Testis (tissue), 3 donors: ENCODE data around the gene PLXNB1. TPM values are rescaled to one million over a fixed set of nuclear protein-coding genes. Genes with fewer than 3 reads are reported as not detected.
A peak's percentile ranks its signal among the peaks of the same experiment; 100 is the strongest.
"Not testable (repeated sequence)": the region's sequence is repeated elsewhere in the genome, so short reads cannot be mapped to it uniquely, and the experiment has no call there.

ENCODE experiments used
- DNase-seq: peaks from one replicate; pipeline ENCODE4 v3.0.0-alpha.2; 2019
- H3K27ac ChIP-seq, 2 donors: fragments of 200-600 bp; sonication (generic); one replicate each; pipeline ENCODE4 v1.5.1; 2019
- H3K27me3 ChIP-seq: fragments of 200-600 bp; sonication (generic); one replicate; pipeline ENCODE4 v1.5.1; 2019
- H3K36me3 ChIP-seq: fragments of 200-600 bp; sonication (generic); one replicate; pipeline ENCODE4 v1.5.1; 2017; ENCODE audit warnings: low read depth; ENCODE audit errors: missing control alignments
- H3K4me1 ChIP-seq: fragments of 200-600 bp; sonication (generic); one replicate; pipeline ENCODE4 v1.5.1; 2019
- H3K4me3 ChIP-seq, 2 donors: fragments of 200-600 bp; sonication (generic); one replicate each; pipeline ENCODE4 v1.5.1; 2017 to 2019
- H3K9me3 ChIP-seq: fragments of 200-600 bp; sonication (generic); one replicate; pipeline ENCODE4 v1.5.1; 2017
- POLR2A ChIP-seq: fragments of 450-650 bp; IDR thresholded peaks from one replicate; pipeline ENCODE4 v1.6.1; 2017; ENCODE audit warnings: antibody characterized with exemption, mild to moderate bottlenecking, moderate library complexity
- WGBS, 2 donors: methylation state at CpG; one replicate each; pipeline ENCODE4 v1.1.5; 2018; 5-methylcytosine and 5-hydroxymethylcytosine counted together
- intact Hi-C: fragments of 100-400 bp; cut with DNase I; formaldehyde crosslinking; loops from one replicate; pipeline ENCODE4 v1.15.1; 2023; ENCODE audit warnings: low total_unique reads
- polyA plus RNA-seq: library from polyadenylated mRNA; stranded (reverse); fragments of 350-450 nt; fragmentation: Illumina TruSeq; extraction: RNeasy Lipid Tissue Mini Kit (QIAGEN cat#74804); gene quantifications from one replicate; pipeline ENCODE4 v1.2.3, GENCODE V29; 2014; ENCODE audit warnings: low read depth, low replicate concordance; ENCODE audit not compliant: insufficient read depth
- total RNA-seq, 2 donors: library from RNA; depleted of rRNA; stranded (reverse); fragments of >200 nt; gene quantifications; one replicate each; pipeline ENCODE4 v1.2.3, GENCODE V29; 2016
- TF ChIP-seq, protein P1 (sequence below), 3 experiments: fragments of 450-650 bp in 2 of 3; fragments of 200-600 bp in 1 of 3; sonication (generic) in 1 of 3; IDR thresholded peaks; one replicate each; pipeline ENCODE4 v1.5.1; 2016 to 2019; ENCODE audit warnings: antibody characterized with exemption in 3 of 3, mild to moderate bottlenecking in 2 of 3, moderate library complexity in 1 of 3

Gene PLXNB1
- total and polyA plus RNA-seq, 3 donors from 2014 or later: 41.5 to 79.2 (median 70.2) TPM

DNA sequence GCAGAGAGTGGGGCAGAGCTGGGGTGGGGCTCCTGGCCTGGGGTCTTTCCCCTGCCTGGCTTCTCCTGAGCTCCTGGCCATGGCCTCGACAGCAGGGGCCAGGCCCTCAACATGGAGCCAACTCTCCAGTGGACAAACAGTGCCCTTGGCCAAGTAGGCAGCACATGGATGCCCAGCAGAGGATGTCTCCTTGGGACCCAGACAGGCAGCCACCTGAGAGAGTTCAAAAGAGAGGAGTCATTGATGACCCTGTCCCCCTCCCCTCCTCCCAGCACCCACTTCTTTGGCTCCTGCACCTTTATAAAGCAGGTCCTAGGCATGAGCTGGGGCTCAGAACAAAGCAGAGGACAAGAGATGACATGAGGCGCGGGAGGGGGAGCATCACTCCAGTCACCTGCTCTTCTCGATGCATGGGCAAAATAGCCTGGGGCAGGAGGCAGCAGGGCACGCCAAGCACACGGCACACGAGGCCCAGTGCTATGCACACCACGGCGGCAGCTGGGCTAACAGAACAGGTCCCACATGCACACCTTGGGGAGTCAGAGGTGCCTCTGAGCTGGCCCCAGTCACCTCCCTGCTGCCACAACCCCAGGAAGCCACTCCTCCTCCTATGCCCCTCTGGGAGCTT, 46.7 kb upstream of the PLXNB1 start:
- TF ChIP-seq, protein P1, sequence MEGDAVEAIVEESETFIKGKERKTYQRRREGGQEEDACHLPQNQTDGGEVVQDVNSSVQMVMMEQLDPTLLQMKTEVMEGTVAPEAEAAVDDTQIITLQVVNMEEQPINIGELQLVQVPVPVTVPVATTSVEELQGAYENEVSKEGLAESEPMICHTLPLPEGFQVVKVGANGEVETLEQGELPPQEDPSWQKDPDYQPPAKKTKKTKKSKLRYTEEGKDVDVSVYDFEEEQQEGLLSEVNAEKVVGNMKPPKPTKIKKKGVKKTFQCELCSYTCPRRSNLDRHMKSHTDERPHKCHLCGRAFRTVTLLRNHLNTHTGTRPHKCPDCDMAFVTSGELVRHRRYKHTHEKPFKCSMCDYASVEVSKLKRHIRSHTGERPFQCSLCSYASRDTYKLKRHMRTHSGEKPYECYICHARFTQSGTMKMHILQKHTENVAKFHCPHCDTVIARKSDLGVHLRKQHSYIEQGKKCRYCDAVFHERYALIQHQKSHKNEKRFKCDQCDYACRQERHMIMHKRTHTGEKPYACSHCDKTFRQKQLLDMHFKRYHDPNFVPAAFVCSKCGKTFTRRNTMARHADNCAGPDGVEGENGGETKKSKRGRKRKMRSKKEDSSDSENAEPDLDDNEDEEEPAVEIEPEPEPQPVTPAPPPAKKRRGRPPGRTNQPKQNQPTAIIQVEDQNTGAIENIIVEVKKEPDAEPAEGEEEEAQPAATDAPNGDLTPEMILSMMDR (IDR thresholded peaks at IDR 0.05): no peak

DNA sequence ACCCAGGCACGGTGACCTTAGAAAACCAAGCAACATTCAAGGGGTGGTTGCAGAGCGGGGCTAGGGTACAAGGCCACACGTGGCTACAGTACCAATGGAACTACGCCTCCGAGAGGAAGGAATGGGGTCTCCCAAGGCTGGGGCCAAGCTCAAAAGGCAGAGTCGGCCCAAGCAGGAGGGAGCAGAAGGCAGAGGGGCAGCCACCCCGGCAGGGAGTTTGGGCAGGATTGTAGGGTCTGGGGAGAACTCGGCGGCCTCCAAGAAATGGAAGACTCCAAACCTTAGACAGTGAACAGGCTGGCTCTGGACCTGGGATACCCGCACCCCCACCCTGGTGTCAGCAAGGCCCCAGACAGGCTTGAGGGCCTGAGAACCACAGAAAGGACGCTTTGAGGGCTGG, 45.3 kb upstream of the PLXNB1 start:
- TF ChIP-seq POLR2A: no peak
- TF ChIP-seq, protein P1 (IDR thresholded peaks at IDR 0.05): no peak
- no peak for DNase-seq
- Histone ChIP-seq H3K4me3 (no peak overlapping the region), H3K36me3 (no peaks in the 10 kb centered on the region), H3K4me1 (peaks cover 19% of the 10 kb centered on the region), H3K27ac (no peak overlapping the region), H3K27me3 (no peaks in the 10 kb centered on the region), H3K9me3 (no peaks in the 10 kb centered on the region)
- intact Hi-C loops: no loop called here
- WGBS, 2 donors: 85% methylated on average over 7 to 11 of the region's 11 CpGs

More for the DNA sequence above, 46.7 kb upstream of the PLXNB1 start:
- 85 to 91% methylated on average over 9 of the region's 9 CpGs for WGBS, 2 donors
- no peaks in the 10 kb centered on the region for H3K36me3 ChIP-seq
- DNase-seq: no peak
- no peak overlapping the region for H3K4me3 ChIP-seq
- no peaks in the 10 kb centered on the region for H3K27me3 ChIP-seq
- intact Hi-C loops: no loop called here
- no peak overlapping the region for H3K27ac ChIP-seq
- peaks cover 14% of the 10 kb centered on the region for H3K4me1 ChIP-seq
- H3K9me3 ChIP-seq: no peaks in the 10 kb centered on the region

DNA sequence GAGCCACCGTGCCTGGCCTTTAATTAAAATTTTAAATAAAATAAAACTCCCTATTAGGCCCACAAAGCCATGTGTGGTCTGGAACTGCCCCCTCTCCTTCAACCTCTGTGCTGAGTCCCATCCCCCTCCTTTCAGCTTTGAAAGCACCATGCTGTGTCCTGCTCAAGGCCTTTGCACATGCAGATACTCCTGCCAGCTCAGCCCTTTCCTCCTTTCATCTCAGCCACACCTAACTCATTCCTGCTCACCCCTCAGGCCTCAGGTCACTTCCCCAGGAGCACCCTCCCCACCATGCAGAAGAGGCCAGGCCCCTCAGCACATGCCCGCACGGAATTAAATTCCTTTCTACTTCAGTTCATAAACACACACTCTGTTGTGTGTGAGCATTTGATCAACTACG, 44.7 kb upstream of the PLXNB1 start:
- H3K9me3 ChIP-seq: no peaks in the 10 kb centered on the region
- H3K36me3 ChIP-seq: no peaks in the 10 kb centered on the region
- no peak overlapping the region for H3K27ac ChIP-seq
- TF ChIP-seq, protein P1 (IDR thresholded peaks at IDR 0.05): no peak
- no peak for TF ChIP-seq POLR2A
- no peak overlapping the region for H3K4me3 ChIP-seq
- H3K4me1 ChIP-seq: peaks cover 21% of the 10 kb centered on the region
- DNase-seq: no peak
- intact Hi-C loops: no loop called here
- no peaks in the 10 kb centered on the region for H3K27me3 ChIP-seq
- 66 to 68% methylated on average over 4 of the region's 4 CpGs for WGBS, 2 donors

DNA sequence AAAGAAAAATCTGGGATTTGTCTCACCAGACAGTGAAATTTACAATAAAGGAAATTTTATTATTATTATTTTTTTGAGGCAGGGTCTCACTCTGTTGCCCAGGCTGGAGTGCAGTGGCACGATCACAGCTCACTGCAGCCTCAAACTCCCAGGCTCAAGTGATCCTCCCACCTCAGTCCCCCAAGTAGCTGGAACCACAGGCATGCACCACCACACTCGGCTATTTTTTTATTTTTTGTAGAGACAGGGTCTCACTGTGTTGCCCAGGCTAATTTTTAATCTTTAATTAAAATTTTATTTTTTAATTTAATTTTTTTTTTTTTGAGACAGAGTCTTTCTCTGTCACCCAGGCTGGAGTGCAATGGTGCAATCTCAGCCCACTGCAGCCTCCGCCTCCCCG, 44.1 kb upstream of the PLXNB1 start:
- H3K9me3 ChIP-seq, intact Hi-C loops, H3K4me3 ChIP-seq, H3K27ac ChIP-seq, H3K27me3 ChIP-seq, DNase-seq, H3K36me3 ChIP-seq: not testable (repeated sequence)
- peaks cover 21% of the 10 kb centered on the region for H3K4me1 ChIP-seq
- WGBS, 2 donors: 95 to 96% methylated on average over 4 of the region's 4 CpGs

DNA sequence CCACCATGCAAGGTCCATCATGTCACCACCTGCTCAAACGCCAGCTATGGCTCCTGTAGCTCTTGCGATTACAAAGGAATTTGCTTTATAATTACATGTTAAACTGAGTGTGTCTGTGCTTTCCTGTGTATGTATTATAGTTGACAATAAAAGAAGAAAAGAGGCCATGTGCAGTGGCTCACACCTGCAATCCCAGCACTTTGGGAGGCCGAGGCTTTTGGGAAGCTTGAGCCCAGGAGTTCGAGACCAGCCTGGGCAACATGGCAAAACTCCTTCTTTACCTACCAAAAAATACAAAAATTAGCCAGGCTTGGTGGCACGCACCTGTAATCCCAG, 43.7 kb upstream of the PLXNB1 start:
- TF ChIP-seq, protein P1 (IDR thresholded peaks at IDR 0.05): no peak
- TF ChIP-seq POLR2A: no peak
- H3K4me3 ChIP-seq: no peak overlapping the region
- H3K27me3 ChIP-seq: no peaks in the 10 kb centered on the region
- DNase-seq: no peak
- H3K9me3 ChIP-seq: no peaks in the 10 kb centered on the region
- intact Hi-C loops: no loop called here
- H3K36me3 ChIP-seq: no peaks in the 10 kb centered on the region
- H3K27ac ChIP-seq: peak overlapping the region; percentile 95 to 98
- H3K4me1 ChIP-seq: peaks cover 21% of the 10 kb centered on the region
- WGBS, 2 donors: 76 to 80% methylated on average over 5 of the region's 5 CpGs
